ENCODE data around the gene GLP1R. TPM values are rescaled to one million over a fixed set of nuclear protein-coding genes. Genes with fewer than 3 reads are reported as not detected.
A peak's percentile ranks its signal among the peaks of the same experiment; 100 is the strongest.

GLP1R gene
- total and polyA plus RNA-seq, 4 donors = 0.06 to 1.3 (median 0.13) TPM

DNA sequence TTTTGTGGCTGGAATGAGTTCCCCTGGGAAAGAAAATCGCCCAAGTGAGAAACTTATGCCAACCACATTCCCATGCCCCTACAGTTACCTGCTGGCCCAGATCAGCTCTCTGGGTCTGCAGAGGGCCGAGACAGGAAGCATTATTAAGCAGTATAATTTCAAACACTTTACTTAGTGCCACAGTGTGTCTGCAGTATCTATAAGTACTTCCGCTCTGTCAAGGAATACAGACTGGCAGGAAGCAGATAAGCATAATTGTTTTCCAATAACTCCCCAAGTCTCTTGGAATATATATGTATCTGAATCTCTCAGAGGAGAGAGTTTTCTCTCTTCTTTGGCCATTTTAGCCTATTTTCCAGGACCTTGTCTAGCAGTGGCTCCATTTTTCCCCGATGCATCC is 41.5 kb downstream of the GLP1R start:
- no peak for ATAC-seq (ENCODE audit: insufficient read depth, low FRiP score)
- Histone ChIP-seq H3K27ac (ENCODE audit: low read depth in 1 of 2, low read length in 1 of 2) (no peak overlapping the region), H3K9ac (ENCODE audit: insufficient read depth in 1 of 2, low read length in 2 of 2) (no peak overlapping the region), H3K36me3 (ENCODE audit: control insufficient read depth in 4 of 4, insufficient read depth in 4 of 4, low read length in 4 of 4) (no peaks in the 10 kb centered on the region), H3K4me1 (ENCODE audit: control insufficient read depth in 5 of 5, insufficient read depth in 5 of 5, low read length in 5 of 5) (peaks cover 5 to 62% (median 11%) of the 10 kb centered on the region in 5 donors), H3K9me3 (ENCODE audit: control insufficient read depth in 4 of 4, insufficient read depth in 3 of 4, low read length in 3 of 4) (peaks cover 0 to 2% (median 0%) of the 10 kb centered on the region in 4 donors), H3K4me3 (no peak overlapping the region), H3K27me3 (ENCODE audit: control insufficient read depth in 3 of 3, insufficient read depth in 3 of 3, low read length in 2 of 3) (no peaks in the 10 kb centered on the region)
- no peak for DNase-seq
- WGBS, 2 donors = 31 to 46% methylated on average over 4 of the region's 4 CpGs
- TF ChIP-seq, protein P1, sequence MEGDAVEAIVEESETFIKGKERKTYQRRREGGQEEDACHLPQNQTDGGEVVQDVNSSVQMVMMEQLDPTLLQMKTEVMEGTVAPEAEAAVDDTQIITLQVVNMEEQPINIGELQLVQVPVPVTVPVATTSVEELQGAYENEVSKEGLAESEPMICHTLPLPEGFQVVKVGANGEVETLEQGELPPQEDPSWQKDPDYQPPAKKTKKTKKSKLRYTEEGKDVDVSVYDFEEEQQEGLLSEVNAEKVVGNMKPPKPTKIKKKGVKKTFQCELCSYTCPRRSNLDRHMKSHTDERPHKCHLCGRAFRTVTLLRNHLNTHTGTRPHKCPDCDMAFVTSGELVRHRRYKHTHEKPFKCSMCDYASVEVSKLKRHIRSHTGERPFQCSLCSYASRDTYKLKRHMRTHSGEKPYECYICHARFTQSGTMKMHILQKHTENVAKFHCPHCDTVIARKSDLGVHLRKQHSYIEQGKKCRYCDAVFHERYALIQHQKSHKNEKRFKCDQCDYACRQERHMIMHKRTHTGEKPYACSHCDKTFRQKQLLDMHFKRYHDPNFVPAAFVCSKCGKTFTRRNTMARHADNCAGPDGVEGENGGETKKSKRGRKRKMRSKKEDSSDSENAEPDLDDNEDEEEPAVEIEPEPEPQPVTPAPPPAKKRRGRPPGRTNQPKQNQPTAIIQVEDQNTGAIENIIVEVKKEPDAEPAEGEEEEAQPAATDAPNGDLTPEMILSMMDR (IDR thresholded peaks at IDR 0.05; ENCODE audit: control extremely low read depth, extremely low read depth) = no peak

DNA sequence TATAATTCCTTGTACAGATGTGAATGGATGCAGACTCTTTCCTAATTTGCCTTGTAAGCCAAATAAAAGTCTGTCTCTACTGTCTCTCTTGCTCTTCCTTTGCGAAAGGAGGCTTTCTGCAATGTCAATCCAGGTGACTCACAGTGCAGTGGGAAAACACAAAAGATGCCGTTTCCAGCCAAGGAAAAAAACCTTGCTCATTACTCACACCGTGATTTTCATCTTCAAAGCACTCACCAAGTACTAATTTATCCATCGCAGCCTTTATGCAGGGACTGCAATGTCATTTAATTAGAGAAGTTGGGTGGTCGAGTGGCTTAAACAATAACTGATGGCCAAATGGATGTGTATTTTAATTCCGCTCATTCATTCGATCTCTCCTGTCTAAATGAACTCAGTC is 42.6 kb downstream of the GLP1R start:
- Histone ChIP-seq H3K4me3 (no peak overlapping the region), H3K4me1 (ENCODE audit: control insufficient read depth in 5 of 5, insufficient read depth in 5 of 5, low read length in 5 of 5) (peaks cover 5 to 55% (median 11%) of the 10 kb centered on the region in 5 donors), H3K27me3 (ENCODE audit: control insufficient read depth in 3 of 3, insufficient read depth in 3 of 3, low read length in 2 of 3) (no peaks in the 10 kb centered on the region), H3K9ac (ENCODE audit: insufficient read depth in 1 of 2, low read length in 2 of 2) (no peak overlapping the region), H3K27ac (ENCODE audit: low read depth in 1 of 2, low read length in 1 of 2) (no peak overlapping the region), H3K36me3 (ENCODE audit: control insufficient read depth in 4 of 4, insufficient read depth in 4 of 4, low read length in 4 of 4) (no peaks in the 10 kb centered on the region), H3K9me3 (ENCODE audit: control insufficient read depth in 4 of 4, insufficient read depth in 3 of 4, low read length in 3 of 4) (peaks cover 0 to 2% (median 0%) of the 10 kb centered on the region in 4 donors)
- DNase-seq (no peak), ATAC-seq (ENCODE audit: insufficient read depth, low FRiP score) (no peak)
- 83 to 84% methylated on average over 7 of the region's 7 CpGs for WGBS, 2 donors
- TF ChIP-seq, protein P1 (IDR thresholded peaks at IDR 0.05; ENCODE audit: control extremely low read depth, extremely low read depth) = no peak

DNA sequence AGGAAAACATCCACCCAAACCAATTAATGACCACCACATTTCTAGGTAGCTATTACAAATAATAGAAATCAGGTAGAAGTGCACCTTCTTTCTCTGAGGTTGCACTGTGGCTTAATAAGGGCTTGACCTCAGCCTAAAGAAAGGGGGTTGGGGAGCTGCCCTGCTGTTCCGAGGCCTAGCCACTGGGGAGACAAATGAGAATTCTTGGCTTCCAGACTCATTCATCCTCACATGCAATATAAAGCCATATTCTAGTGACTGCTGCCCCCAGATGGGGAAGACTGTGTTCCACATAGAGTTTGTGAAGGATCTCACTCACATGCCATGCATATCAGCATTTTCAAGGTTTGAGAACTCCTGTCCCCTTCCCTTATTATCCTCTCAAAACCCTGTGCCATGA is 43.5 kb downstream of the GLP1R start:
- H3K27me3 ChIP-seq (ENCODE audit: control insufficient read depth in 3 of 3, insufficient read depth in 3 of 3, low read length in 2 of 3) = no peaks in the 10 kb centered on the region
- H3K27ac ChIP-seq (ENCODE audit: low read depth in 1 of 2, low read length in 1 of 2) = no peak overlapping the region
- no peaks in the 10 kb centered on the region for H3K36me3 ChIP-seq (ENCODE audit: control insufficient read depth in 4 of 4, insufficient read depth in 4 of 4, low read length in 4 of 4)
- DNase-seq (peak in 1 of 3 donors; percentile 41), ATAC-seq (ENCODE audit: insufficient read depth, low FRiP score) (no peak)
- peaks cover 0 to 2% (median 0%) of the 10 kb centered on the region in 4 donors for H3K9me3 ChIP-seq (ENCODE audit: control insufficient read depth in 4 of 4, insufficient read depth in 3 of 4, low read length in 3 of 4)
- 23 to 51% methylated on average over 1 of the region's 1 CpG for WGBS, 2 donors
- H3K4me1 ChIP-seq (ENCODE audit: control insufficient read depth in 5 of 5, insufficient read depth in 5 of 5, low read length in 5 of 5) = peaks cover 5 to 56% (median 11%) of the 10 kb centered on the region in 5 donors
- TF ChIP-seq, protein P1 (IDR thresholded peaks at IDR 0.05; ENCODE audit: control extremely low read depth, extremely low read depth) = no peak
- H3K4me3 ChIP-seq = no peak overlapping the region
- no peak overlapping the region for H3K9ac ChIP-seq (ENCODE audit: insufficient read depth in 1 of 2, low read length in 2 of 2)

DNA sequence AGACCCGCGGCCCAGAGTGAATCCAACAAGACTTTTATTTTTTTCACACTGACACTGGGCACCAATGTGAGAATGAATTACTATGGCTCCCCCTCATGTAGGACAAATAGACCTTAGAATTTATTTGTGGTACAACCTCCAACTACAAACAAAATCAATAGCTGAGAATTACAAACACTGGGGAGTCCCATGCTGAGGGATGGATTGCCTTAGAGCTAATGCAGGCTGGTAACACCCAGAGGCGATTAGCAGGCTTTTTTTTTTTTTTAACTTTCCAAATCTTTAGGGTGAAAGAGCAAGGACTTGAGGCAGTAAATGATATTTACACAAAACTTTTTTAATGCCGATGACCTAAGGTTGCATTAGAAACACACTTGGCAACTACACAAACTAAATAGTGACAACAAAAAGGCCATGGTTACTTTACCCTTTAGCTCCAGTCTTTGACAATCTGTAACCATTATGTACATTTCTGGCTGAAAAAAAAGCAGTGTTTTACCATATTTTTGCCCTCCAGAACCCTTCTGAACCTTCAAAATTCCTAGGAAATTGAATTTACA is 44.6 kb downstream of the GLP1R start:
- Histone ChIP-seq H3K4me1 (ENCODE audit: control insufficient read depth in 5 of 5, insufficient read depth in 5 of 5, low read length in 5 of 5) (peaks cover 5 to 48% (median 11%) of the 10 kb centered on the region in 5 donors), H3K27ac (ENCODE audit: low read depth in 1 of 2, low read length in 1 of 2) (no peak overlapping the region), H3K9ac (ENCODE audit: insufficient read depth in 1 of 2, low read length in 2 of 2) (no peak overlapping the region), H3K36me3 (ENCODE audit: control insufficient read depth in 4 of 4, insufficient read depth in 4 of 4, low read length in 4 of 4) (no peaks in the 10 kb centered on the region), H3K27me3 (ENCODE audit: control insufficient read depth in 3 of 3, insufficient read depth in 3 of 3, low read length in 2 of 3) (no peaks in the 10 kb centered on the region), H3K9me3 (ENCODE audit: control insufficient read depth in 4 of 4, insufficient read depth in 3 of 4, low read length in 3 of 4) (peaks cover 0 to 2% (median 0%) of the 10 kb centered on the region in 4 donors), H3K4me3 (no peak overlapping the region)
- TF ChIP-seq, protein P1 (IDR thresholded peaks at IDR 0.05; ENCODE audit: control extremely low read depth, extremely low read depth) = no peak
- DNase-seq (no peak), ATAC-seq (ENCODE audit: insufficient read depth, low FRiP score) (no peak)
- 84 to 89% methylated on average over 4 of the region's 4 CpGs for WGBS, 2 donors

Data from lung (tissue), 12 donors.